Body of pancreas (tissue), 4 donors: ENCODE measurements around the gene KRT75. TPM values are rescaled to one million over a fixed set of nuclear protein-coding genes. Genes with fewer than 3 reads are reported as not detected.

Experiments
- ATAC-seq: fragments of 150-250 bp; one replicate; pipeline ENCODE4 v1.9.1; 2016
- DNase-seq, 4 donors: peaks; one replicate each; pipeline ENCODE4 v3.0.0-alpha.2; 2019
- H3K27ac ChIP-seq, 4 donors: fragments of 200-600 bp; sonication (generic); 1 replicate in 3 of 4; 2 replicates in 1 of 4; pipeline versions ENCODE4 v1.5.1 to v1.6.1; 2016 to 2019; ENCODE audit warnings: mild to moderate bottlenecking in 1 of 4, mixed read lengths in 1 of 4, moderate library complexity in 1 of 4
- H3K27me3 ChIP-seq, 2 donors: fragments of 200-600 bp; sonication (generic); one replicate each; pipeline ENCODE4 v1.6.0; 2016; ENCODE audit warnings: mild to moderate bottlenecking in 1 of 2
- H3K36me3 ChIP-seq, 2 donors: fragments of 200-600 bp; sonication (generic); replicated peaks in 1 of 2; 2 replicates each; pipeline ENCODE4 v1.5.1; 2016; ENCODE audit warnings: low read depth in 2 of 2; ENCODE audit not compliant: insufficient read depth in 1 of 2
- H3K4me1 ChIP-seq: fragments of 200-600 bp; sonication (generic); one replicate; pipeline ENCODE4 v1.6.0; 2016
- H3K4me3 ChIP-seq, 2 donors: fragments of 200-600 bp; sonication (generic); 1 replicate in 1 of 2; 2 replicates in 1 of 2; pipeline ENCODE4 v1.5.1; 2016 to 2019
- H3K9me3 ChIP-seq, 3 donors: fragments of 200-600 bp; sonication (generic); 1 replicate in 2 of 3; 2 replicates in 1 of 3; pipeline ENCODE4 v1.5.1; 2016
- CTCF ChIP-seq, 7 experiments: fragments of 450-650 bp in 4 of 7; fragments of 200-600 bp in 3 of 7; sonication (generic) in 3 of 7; IDR thresholded peaks; one replicate each; pipeline ENCODE4 v1.5.1; 2016 to 2019; ENCODE audit warnings: antibody characterized with exemption in 7 of 7
- POLR2A ChIP-seq, 3 donors: fragments of 450-650 bp; IDR thresholded peaks; one replicate each; pipeline ENCODE4 v1.6.1; 2016; ENCODE audit warnings: antibody characterized with exemption in 3 of 3, mild to moderate bottlenecking in 2 of 3
- WGBS, 2 donors: methylation state at CpG; one replicate each; pipeline ENCODE4 v1.1.5; 2017; 5-methylcytosine and 5-hydroxymethylcytosine counted together
- intact Hi-C: fragments of 100-400 bp; cut with DNase I; formaldehyde crosslinking; loops from one replicate; pipeline ENCODE4 v1.15.1; 2023
- total RNA-seq, 2 donors: library from RNA; depleted of rRNA; stranded (reverse); fragments of >200 nt; gene quantifications; one replicate each; pipeline ENCODE4 v1.1.0, GENCODE V29; 2016

KRT75 gene
- total RNA-seq, 2 donors from 2014 or later = not detected

GRCh38 chr12:52407918-52408317 is 26.3 kb downstream of the KRT75 start:
- no peaks in the 10 kb centered on the region for H3K27me3 ChIP-seq
- ATAC-seq (no peak), DNase-seq (no peak)
- no peaks in the 10 kb centered on the region for H3K9me3 ChIP-seq
- H3K27ac ChIP-seq = no peak overlapping the region
- 80 to 85% methylated on average over 2 to 5 of the region's 5 CpGs for WGBS, 2 donors
- H3K4me1 ChIP-seq = no peaks in the 10 kb centered on the region
- intact Hi-C loops = no loop called here
- H3K4me3 ChIP-seq = no peak overlapping the region
- TF ChIP-seq CTCF (IDR thresholded peaks at IDR 0.05) = no peak
- no peak for TF ChIP-seq POLR2A (IDR thresholded peaks at IDR 0.05)
- no peaks in the 10 kb centered on the region for H3K36me3 ChIP-seq

- Histone ChIP-seq H3K9me3 (no peaks in the 10 kb centered on the region), H3K27ac (no peak within 1 kb of the TSS), H3K36me3 (no peaks in the 10 kb centered on the region), H3K27me3 (no peaks in the 10 kb centered on the region), H3K4me1 (no peaks in the 10 kb centered on the region), H3K4me3 (no peak within 1 kb of the TSS)
- 74 to 78% methylated on average over 6 to 14 of the region's 14 CpGs for WGBS, 2 donors
- DNase-seq (no peak), ATAC-seq (no peak)
- TF ChIP-seq CTCF (IDR thresholded peaks at IDR 0.05) (no peak), POLR2A (IDR thresholded peaks at IDR 0.05) (no peak)
- intact Hi-C loops = no loop called here
These were observed 28.2 kb downstream of the KRT75 start, which contains the start of gene KRT82 for GRCh38 chr12:52405922-52406385. KRT82 (minus strand) TSS chr12:52406335; CDS start chr12:52406277, 58 bp downstream.

GRCh38 chr12:52404951-52405350 is 29.2 kb downstream of the KRT75 start:
- 79 to 83% methylated on average over 2 to 3 of the region's 3 CpGs for WGBS, 2 donors
- TF ChIP-seq CTCF (IDR thresholded peaks at IDR 0.05) (no peak), POLR2A (IDR thresholded peaks at IDR 0.05) (no peak)
- ATAC-seq (no peak), DNase-seq (no peak)
- Histone ChIP-seq H3K27me3 (no peaks in the 10 kb centered on the region), H3K9me3 (no peaks in the 10 kb centered on the region), H3K27ac (no peak overlapping the region), H3K4me1 (no peaks in the 10 kb centered on the region), H3K36me3 (no peaks in the 10 kb centered on the region), H3K4me3 (no peak overlapping the region)
- intact Hi-C loops = no loop called here

GRCh38 chr12:52403561-52403960 is 30.6 kb downstream of the KRT75 start:
- Histone ChIP-seq H3K9me3 (no peaks in the 10 kb centered on the region), H3K27me3 (no peaks in the 10 kb centered on the region), H3K27ac (no peak overlapping the region), H3K4me3 (no peak overlapping the region), H3K36me3 (no peaks in the 10 kb centered on the region), H3K4me1 (no peaks in the 10 kb centered on the region)
- no peak for DNase-seq
- 85 to 92% methylated on average over 9 of the region's 9 CpGs for WGBS, 2 donors
- intact Hi-C loops = no loop called here
- no peak for ATAC-seq
- TF ChIP-seq POLR2A (IDR thresholded peaks at IDR 0.05) (no peak), CTCF (IDR thresholded peaks at IDR 0.05) (no peak)

DNA sequence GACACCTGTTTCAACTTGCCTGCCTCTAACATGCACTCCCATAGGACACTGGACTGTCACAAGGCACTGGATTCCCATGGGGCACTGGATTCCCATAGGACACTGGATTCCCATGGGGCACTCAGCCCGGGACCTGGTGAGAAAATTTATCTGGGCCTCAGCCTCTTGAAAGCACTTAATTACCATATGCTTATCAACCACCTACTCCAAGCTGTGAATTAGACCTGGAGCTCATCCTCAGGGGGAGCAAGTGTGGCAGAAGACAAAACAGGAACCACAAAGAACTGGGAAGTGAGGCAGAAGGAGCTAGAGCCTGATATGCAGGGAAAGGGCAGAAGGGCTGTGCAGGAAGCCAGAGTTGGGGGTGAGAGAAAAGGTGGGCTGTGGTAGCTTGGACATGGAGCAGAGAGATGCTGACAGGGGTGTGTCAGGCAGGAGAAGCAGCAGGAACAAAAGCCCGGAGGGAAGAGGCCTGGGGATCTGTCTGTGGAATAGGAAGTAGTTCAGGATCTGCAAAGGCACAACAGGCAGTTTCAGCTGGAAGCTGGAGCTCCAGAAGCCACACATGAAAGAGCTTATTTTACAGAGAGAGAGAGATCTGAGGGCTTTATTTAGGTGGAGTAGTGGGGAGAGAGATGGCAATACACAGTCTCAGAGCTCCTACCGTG is 31.2 kb downstream of the KRT75 start:
- Histone ChIP-seq H3K9me3 (no peaks in the 10 kb centered on the region), H3K27ac (no peak overlapping the region), H3K4me1 (no peaks in the 10 kb centered on the region), H3K36me3 (no peaks in the 10 kb centered on the region), H3K4me3 (no peak overlapping the region), H3K27me3 (no peaks in the 10 kb centered on the region)
- DNase-seq (no peak), ATAC-seq (no peak)
- no peak for TF ChIP-seq CTCF (IDR thresholded peaks at IDR 0.05)
- TF ChIP-seq POLR2A (IDR thresholded peaks at IDR 0.05) = no peak
- WGBS, 2 donors = 42 to 48% methylated on average over 3 of the region's 3 CpGs
- intact Hi-C loops = no loop called here
